GM21619 (cell line): ENCODE data around the gene ENTPD8.

Experiments used
- ATAC-seq: cut with Tn5 transposase; IDR thresholded peaks from one replicate; pipeline ENCODE4 v1.9.1; 2021; ENCODE audit not compliant: unreplicated experiment

ENTPD8 gene, protein sequence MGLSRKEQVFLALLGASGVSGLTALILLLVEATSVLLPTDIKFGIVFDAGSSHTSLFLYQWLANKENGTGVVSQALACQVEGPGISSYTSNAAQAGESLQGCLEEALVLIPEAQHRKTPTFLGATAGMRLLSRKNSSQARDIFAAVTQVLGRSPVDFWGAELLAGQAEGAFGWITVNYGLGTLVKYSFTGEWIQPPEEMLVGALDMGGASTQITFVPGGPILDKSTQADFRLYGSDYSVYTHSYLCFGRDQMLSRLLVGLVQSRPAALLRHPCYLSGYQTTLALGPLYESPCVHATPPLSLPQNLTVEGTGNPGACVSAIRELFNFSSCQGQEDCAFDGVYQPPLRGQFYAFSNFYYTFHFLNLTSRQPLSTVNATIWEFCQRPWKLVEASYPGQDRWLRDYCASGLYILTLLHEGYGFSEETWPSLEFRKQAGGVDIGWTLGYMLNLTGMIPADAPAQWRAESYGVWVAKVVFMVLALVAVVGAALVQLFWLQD

GRCh38 chr9:137441289-137441934 is at the start of gene ENTPD8:
TSS of gene ENTPD8 (minus strand) at chr9:137441357. CDS start at chr9:137438285, 3,072 bp downstream.
- ATAC-seq: no peak

DNA sequence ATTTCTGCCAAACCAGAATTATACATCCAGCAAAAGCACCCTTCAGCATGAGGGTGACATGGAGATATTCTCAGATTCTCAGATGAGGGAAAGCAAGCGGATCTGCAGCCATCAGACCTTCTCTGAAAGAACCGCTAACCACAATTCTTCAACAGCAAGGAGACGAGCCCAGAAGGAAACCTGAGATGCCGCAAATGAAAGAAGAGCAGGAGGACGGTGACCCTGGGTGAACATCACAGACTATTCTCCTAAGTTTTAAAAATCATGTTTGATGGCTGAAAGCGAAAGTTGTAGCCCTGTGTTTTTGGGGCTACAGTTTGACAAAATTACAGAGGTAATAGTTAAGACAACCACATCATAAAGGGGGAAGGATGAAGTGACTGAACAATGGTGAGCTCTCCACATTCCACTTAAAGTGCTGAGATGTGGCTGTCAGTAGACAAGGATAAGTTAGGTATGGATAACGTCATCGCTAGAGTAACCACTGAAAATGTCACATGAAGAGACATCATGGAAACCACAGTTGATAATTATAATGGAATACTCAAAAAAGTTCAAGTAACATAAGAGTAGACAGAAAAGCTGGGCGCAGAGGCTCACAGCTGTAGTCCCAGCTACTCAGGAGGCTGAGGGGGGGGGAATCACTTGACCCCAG is 49.5 kb upstream of the ENTPD8 start:
- ATAC-seq: no peak

DNA sequence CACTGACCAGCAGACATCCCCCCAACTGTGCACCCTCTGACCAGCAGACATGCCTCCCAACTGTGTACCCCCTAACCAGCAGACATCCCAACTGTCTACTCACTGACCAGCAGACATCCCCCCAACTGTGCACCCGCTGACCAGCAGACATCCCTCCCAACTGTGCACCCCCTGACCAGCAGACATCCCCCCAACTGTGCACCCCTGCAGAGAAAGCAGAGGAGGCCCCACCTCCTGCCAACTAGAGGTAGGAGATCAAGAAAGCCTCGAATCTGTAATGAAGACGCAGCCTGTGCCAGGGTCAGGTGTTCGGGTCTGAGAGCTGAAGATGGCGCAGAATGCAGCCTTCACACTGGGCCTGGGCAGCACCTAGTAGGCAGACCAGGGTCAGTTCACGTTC is 47.7 kb upstream of the ENTPD8 start:
- no peak for ATAC-seq

DNA sequence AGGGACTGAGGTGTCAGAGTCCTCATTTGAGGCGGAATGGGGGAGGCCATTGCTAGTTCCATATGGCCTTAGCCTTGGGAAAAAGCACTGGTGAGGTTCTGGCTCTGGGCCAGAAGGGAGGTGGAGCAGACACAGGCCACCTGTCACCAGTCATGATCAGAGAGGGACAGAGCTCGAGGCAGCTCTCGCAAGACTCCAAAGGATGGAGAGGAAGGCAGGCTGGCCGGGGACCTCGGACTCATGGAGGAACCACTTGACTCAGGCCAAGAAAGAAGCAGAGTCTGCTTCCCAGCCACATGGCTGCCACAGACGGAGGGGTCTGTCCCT is 47.1 kb upstream of the ENTPD8 start:
- no peak for ATAC-seq

DNA sequence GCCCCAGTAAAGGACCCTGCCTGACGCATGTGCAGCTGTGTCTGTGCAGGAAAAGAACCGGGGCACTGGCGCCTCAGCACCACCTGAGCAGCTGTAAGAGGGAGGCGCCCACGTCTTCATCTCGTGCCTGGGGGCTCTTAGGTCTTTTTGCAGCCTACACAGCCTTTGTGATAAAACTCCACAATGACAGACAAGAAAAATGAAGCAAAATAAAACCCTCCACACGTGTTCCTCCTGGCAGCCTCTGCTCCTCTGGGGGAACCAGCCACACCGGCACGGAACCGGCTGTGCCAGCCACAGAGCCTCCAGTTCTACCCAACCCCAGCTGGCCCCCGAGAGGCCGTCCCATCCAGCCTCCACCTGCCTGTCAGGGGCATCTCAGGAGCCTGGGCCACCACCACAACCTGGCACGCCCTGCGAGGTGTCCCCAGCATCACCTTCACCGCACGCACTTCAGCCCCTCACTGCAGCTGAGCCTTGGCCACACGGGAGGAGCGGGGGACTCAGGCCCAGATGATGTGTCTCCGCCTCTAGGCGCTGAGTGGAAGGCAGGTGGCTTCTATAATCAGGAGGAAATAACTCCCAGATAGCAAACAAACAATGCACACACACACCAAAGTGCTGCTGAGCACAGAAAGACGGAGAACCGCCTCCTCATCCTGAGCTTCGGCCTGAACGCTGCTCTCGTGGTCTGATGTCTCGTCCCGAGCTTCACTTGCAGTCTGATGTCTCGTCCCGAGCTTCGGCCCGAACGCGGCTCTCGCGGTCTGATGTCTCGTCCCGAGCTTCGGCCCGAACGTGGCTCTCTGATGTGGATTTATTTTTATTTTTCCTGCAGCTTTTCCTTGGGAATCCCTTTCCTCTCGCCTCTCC is 46.5 kb upstream of the ENTPD8 start:
- no peak for ATAC-seq

- ATAC-seq: no peak
Observed at GRCh38 chr9:137486545-137487453, 45.6 kb upstream of the ENTPD8 start.

DNA sequence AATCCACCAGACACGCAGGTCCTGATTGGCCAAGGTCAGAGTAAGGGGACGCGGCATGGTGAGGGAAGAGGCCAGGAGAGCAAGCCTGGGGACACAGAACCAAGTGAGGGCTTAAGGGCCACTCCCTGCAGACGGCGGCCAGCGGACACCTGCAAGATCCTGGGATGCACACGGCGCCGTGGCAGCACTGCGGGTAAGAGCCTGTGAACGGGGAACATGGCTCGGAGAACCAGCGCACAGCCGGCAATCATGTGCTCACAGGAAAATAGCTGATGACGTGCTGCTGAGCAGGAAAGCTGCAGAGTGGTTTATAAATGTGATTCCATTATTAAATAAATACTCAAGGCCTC is 45.0 kb upstream of the ENTPD8 start:
- ATAC-seq: no peak

DNA sequence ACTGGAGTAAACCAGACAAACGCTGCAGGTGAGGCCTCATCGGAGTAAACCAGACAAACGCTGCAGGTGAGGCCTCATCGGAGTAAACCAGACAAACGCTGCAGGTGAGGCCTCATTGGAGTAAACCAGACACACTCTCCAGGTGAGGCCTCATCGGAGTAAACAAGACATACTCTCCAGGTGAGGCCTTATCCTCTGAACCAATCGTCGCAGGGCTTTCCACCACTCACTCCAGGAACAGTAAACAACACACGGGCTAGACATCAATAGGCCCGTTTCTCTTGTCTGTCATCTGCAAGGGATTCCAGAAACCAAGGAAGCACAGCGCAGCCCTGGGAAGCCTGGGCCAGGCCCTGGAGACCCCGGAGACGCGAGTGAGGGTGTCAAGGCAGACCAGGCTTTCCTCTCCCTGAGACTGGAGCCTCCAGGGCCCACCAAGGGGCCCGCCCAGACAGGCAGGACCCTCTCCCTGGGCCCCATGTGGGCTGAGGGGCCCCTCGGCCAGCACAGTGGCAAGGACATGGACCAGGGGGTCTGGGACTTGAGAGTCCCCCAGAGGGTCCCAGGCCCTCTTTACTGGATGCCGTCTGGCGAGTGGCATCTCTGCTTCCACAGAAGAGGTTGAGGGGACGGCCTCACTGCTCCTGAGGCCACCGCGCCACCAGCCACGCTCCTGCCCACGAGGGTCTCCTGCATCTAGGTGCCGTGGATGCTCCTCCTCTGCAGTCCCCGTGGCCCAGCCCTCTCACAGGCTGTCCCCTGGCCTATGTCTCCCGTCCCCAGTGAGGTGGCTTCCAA is 44.4 kb upstream of the ENTPD8 start:
- no peak for ATAC-seq

- no peak for ATAC-seq
Observed at GRCh38 chr9:137484551-137485315, 43.6 kb upstream of the ENTPD8 start.

- no peak for ATAC-seq
Observed at GRCh38 chr9:137482094-137482781, 41.1 kb upstream of the ENTPD8 start.

GRCh38 chr9:137480686-137481683 is 39.8 kb upstream of the ENTPD8 start:
- no peak for ATAC-seq

DNA sequence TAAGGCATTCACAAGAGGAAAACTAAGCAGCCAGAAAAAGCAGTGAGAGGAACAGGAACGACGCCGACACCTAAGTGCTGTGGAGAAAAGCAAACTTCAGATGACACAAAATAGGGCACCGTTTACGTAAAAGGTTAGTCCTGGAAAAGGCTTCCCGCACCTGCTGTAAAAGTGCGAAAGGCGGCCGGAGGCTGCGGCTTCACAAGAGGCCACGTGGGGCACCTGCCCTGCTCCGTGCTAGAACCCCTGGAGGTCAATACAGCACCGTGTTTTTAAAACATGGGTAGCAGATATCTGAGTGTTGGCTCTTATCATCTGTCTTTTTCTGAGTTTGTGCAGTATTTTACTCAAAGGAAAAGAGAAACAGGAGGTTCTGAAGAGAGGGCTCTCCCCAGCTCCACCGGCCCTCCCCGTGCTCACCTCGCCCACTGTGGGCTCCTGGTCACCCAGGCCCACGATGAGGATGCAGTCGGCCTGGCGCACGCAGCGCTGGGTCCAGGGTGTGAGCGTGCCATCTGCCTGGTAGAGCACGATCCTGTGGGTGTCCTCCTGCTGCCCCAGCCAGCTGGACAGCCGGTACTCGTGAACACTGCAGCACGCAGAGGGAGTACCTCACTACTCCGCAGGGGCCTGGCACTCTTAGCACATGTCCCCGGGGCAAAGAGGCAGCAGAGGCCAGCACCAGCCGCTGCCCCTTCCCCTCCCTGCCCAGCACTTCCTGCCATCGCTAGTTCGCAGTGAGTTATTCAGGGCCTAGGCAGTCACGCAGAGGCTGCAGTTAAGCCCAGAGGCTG is 38.9 kb upstream of the ENTPD8 start:
- ATAC-seq: no peak

GRCh38 chr9:137478962-137479861 is 38.1 kb upstream of the ENTPD8 start:
- ATAC-seq: no peak

DNA sequence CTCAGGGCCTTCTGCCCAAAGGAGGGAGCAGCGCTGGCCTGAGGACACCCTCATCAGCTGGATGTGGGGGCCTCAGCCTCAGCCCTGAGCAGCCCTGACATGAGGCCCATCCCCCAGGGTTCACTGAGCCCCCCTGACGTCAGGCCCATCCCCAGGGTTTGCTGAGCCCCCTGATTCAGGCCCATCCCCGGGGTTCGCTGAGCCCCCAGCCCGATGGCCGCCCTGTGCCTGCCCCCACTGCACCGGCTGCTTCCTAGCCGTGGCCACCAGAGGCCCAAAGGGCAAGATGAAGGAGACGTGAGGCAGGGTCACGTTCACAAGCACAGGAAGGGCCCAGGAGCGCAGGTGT is 37.4 kb upstream of the ENTPD8 start:
- ATAC-seq: no peak
